IPS-NIHi7 (cell line): Measurements from ENCODE around the gene FBXW10.
"Not testable (repeated sequence)": the region's sequence is repeated elsewhere in the genome, so short reads cannot be mapped to it uniquely, and the experiment has no call there.

Experiments used
- DNase-seq: peaks from one replicate; pipeline ENCODE4 v3.0.0; 2012; ENCODE audit warnings: mixed read lengths; ENCODE audit errors: extremely low spot score

The FBXW10 gene, protein sequence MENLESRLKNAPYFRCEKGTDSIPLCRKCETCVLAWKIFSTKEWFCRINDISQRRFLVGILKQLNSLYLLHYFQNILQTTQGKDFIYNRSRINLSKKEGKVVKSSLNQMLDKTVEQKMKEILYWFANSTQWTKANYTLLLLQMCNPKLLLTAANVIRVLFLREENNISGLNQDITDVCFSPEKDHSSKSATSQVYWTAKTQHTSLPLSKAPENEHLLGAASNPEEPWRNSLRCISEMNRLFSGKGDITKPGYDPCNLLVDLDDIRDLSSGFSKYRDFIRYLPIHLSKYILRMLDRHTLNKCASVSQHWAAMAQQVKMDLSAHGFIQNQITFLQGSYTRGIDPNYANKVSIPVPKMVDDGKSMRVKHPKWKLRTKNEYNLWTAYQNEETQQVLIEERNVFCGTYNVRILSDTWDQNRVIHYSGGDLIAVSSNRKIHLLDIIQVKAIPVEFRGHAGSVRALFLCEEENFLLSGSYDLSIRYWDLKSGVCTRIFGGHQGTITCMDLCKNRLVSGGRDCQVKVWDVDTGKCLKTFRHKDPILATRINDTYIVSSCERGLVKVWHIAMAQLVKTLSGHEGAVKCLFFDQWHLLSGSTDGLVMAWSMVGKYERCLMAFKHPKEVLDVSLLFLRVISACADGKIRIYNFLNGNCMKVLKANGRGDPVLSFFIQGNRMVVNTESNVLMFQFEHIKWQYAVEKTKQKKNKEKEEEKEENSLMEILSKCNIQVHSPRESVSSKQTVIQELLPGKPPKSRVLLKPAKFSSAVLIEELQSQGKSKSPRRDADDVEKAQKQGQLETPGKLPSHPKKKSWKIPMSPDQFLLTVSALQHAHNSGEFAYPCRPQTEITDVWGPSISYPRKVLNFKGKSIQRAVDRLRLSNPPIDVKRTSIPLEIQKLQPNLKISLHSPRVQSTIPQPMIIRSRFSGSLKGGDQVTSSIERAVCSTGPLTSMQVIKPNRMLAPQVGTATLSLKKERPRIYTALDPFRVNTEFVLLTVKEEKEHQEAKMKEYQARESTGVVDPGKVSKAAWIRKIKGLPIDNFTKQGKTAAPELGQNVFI

DNA sequence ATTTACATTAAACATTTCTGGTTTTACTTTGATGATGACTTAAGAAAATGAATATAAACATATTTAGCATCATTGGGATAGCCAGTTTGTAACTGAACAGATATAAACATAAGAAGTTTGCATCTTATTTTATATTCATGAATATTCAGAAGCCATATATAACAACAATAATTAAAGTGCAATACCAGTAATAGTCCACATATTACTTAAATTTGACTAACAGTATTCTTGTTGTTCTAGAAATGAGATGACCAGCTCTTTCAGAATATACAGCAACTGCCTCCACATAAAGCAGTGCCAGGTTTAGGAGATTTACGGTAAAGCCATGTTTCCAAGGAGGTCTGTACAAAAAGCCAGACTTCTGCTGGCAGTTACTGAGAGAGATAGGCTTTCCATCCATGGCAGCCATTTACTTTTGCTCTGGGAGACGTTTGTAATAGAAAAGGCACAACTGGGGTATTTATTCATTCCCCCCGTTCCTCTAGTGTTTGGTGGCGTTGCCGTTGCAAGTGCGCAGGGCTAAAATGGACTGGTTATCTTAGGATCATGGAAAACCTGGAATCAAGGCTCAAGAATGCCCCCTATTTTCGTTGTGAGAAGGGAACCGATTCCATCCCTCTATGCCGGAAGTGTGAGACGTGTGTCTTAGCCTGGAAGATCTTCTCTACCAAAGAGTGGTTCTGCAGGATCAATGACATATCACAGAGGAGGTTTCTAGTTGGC is at the start of gene FBXW10:
Gene FBXW10, plus strand, starts transcription at position 356 of the 723 bp plus-strand sequence. Its CDS starts 191 bp downstream, at position 547.
- not testable (repeated sequence) for DNase-seq

DNA sequence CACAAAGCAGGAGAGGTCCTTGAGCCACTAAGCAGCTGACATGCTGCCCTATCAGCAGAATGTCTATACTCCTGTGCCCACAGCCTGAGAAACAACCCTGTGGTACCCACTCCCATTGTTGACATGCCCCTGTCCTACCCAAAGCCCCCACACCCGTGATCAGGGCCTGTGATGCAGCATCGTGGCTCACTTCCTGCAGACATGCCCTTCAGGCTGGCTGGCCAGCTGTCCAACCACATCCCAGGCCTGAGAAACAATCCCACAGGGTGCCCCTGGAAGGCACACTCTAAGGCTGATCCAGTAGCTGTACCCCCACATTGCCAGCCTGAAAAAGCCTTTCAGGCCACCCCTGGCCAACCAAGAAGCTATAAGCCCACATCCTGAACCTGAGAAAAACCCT is 48.7 kb upstream of the FBXW10 start:
- not testable (repeated sequence) for DNase-seq

DNA sequence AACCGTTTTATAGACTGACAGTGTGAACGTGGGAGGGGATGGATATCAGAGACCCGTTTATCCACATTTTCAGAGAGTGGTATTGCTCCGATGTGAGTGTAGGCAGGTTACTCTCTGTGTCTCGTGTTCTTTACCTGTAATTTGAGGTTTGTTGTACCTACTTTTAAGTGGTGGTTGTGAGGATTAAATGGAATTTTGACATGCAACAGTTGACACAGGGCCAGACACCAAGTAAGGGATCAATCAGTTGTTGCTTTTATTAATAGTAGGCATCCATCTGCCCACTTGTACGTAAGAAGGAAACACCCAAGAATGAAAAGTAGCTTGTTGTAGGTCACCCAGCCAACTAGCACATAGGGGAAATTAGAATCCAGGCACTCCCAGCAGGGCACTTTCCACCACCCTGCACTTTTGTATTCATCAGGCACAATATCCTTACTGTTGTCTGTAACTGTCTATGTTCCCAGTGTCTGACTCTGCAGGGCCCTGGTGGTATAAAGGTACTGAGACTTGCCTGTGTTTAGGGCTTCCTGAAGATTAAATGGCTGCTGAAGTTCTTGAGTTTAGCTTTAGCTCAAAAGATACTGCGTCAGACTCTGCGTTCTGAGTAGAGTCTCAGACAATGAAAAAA is 45.3 kb upstream of the FBXW10 start:
- not testable (repeated sequence) for DNase-seq

DNA sequence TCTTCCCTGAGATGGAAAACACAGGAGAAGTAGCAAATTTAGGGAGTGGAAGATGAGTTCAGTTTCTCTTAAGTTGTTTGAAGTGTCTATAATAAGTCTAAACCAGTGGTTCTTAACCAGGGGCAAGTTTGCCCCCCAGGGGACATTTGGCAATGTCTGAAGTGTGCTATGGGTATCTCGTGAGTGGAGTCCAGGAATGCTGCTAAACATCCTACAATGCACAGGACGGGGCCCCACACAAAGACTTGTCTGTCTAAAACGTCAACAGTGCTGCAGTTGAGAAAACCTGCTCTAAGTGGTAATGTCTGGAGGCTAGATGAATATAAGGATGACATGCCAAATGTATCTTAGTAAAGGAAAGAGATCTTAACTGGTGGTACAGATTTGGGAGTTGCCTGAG is 37.9 kb upstream of the FBXW10 start:
- DNase-seq: not testable (repeated sequence)

DNA sequence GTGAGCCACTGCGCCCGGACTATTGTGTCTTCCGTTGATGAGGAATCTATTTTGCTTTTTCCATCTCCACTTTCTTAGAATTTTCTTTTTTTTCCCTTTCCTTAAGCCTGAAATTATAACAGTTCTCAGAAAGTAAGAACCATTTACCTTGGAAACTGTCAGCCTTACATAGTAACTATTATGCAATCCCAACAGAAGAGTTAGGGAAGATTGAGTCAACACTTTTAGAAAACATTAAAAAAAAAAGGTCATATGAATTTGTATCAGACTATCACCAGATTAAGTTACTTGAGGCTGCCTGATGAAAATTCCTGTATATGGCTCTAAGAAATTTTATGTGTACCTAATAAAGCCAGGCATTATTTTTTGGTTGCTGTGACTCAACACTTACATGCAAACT is 35.6 kb upstream of the FBXW10 start:
- DNase-seq: not testable (repeated sequence)

DNA sequence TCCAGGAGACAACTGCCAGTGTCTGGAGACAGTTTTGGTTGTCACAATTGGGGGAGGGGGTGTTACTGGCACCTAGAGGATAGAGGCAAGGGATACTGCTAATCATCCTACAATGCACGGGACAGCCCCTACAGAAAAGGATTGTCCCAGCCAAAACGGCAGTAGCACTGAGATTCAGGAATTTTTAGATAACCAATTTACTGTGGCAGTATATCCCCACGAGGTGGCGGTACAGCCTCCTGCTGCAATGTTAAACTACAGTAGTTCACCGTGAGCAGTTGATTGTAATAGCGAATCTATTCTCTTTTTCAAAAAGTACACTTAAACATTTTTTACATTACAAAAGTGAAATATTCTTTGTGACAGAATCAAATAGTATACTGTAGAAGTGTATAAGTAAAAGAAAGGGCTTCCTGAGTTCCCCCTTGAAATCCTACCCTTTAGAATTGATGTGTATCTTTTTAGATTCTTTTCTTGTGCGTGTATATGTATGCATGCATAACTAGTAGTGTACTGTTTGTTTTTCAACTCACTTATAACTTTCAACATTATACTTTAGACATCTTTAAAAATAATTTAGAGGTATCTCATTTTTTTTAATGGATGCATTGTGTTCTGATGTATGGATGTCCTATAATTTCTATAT is 31.4 kb upstream of the FBXW10 start:
- DNase-seq: not testable (repeated sequence)

DNA sequence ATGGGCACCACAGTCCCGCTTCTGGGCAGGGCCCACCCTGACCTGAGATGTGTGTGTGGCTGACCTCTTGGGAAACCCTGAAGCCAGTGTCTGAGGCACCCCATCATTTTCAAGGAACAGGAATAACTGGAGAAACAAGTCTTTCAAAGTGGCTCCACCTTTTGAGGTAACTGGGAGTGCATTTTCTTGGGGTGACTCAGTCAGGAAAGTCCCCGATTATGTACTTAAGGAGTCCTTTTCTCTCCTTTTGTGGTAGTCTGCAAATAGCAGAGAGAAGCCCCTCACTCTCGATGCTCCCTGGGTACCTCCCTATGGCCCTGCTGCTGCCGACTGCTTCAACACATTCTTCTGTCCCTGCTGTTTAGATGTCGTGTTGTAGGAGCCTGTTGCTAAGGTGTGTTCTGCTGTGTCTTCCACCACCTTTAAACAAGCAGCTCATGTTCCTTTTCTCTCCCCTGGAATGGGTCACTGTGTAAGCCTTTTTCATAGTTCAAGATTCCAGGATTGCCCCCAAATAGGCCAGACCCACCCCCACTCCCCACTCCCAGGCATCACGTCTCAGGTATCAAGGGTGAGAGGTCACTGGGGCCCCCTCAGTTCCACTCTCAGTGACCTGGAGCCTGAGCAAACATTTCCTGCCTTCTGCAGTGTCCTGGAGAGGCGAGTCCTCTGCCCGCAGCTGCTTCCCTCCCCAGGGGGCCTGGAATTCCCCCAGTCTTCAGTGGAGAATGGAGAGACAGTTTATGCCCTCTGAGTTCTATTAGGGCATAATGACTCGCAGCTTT is 25.0 kb upstream of the FBXW10 start:
- peak; percentile 14 for DNase-seq

DNA sequence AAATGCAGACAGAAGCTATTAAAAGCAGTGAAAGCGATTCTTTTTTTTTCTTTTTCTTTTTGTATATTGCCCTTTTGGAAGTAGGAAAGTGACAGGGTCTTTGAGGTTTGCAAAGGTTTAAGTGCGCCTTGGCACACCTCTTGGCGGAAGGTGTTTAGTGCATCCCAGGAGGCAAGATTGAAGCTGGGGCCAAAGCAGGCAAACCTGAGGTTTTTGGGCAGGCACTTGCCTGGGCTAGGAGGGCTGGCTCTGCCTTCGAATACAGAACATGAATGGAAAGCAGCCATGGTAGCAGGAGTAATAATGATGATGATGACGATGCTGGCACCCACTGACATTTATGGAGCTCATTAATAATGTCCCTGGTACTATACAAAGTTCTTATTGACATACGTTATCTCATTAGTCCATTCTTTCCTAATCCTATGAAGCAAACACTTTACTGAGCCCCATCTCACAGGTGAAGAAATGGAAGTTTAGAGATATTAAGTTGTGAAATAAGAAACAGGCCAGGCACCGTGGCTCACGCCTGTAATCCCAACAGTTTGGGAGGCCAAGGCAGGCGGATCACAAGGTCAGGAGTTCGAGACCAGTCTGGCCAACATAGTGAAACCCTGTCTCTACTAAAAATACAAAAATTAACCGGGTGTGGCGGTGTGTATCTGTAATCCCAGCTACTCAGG is 24.3 kb upstream of the FBXW10 start:
- not testable (repeated sequence) for DNase-seq

DNA sequence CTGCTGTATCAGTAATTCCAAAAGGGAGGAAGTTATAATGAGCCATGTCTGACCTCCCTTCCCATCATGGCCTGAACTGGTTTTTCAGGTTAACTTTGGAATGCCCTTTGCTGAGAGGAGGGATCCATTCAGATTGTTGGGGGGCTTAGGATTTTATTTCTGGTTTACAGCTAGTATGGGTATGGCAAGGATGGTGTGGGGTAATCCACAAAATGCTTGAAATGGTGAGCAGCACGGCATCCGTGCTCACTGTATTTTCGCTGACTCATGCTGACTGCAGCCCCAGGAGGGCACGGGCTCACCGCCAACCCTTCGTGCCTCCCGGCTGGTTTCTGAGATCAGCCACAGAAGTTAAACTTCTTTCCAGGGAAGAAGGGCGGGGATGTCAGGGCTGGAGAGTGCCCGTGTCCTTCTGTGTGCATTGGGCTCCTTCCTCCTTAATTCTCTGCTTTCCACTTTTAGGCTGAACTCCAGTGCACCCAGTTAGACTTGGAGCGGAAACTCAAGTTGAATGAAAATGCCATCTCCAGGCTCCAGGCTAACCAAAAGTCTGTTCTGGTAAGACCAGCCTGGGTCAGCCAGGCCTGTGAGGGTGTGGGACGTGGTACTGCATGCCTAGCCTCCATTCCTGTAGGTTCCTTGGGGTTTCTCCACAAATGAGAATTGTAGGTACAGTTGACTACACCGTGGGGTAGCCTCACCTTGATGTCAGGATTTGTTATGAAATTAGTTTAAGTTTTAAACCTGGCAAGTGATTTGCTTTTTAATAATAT is 21.9 kb upstream of the FBXW10 start:
- DNase-seq: not testable (repeated sequence)

DNA sequence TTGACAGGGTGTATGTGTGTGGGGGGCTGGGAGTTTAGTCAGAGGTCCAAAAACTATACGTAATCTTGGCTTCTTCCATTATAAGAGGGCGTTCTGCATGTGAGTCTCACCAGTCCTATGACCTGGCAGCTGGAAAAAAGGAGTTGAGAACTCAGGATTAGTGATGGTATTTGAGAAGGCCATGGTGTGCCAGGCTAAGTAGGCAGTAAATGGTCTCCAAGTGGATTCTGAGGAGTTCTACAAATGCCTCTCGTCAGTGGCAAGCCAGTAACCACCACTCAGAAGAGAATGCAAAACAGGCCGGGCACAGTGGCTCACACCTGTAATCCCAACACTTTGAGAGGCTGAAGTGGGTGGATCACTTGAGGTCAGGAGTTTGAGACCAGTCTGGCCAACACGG is 21.2 kb upstream of the FBXW10 start:
- not testable (repeated sequence) for DNase-seq

DNA sequence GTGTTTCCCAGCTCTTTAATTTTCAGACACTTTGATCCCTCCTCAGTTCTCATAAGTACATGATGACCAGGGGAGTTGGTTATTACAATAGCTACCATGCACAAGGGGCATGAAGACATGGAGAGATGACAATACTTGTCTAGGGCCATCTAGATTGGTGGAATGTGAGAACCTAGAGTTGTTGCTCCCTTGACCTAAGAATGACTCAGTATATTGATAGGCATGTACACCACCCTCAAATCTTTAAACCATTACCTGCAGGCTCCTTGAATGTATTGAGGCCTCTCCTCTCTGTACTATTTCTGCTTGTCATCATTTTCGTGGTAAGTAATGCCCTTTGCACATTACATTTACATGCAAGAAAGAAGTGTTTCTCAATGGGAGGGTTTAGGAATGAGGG is 20.3 kb upstream of the FBXW10 start:
- DNase-seq: not testable (repeated sequence)

DNA sequence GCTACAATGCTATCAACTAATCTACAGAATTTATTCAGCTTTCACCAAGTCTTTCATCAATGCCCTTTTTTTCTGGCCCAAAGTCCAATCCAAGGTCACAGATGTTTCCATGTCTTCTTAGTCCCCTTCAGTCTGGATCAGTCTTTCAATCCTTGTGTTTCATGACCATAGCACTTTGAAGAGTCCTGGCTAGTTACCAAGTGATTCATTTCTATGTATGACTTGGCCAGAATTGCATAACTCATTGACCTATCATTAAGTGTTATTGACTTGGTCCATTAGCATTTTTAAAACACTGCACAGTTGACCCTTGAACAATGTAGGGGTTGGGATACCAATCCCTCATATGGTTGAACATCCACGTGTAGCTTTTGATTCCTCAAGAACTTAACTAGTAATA is 11.4 kb upstream of the FBXW10 start:
- DNase-seq: not testable (repeated sequence)

DNA sequence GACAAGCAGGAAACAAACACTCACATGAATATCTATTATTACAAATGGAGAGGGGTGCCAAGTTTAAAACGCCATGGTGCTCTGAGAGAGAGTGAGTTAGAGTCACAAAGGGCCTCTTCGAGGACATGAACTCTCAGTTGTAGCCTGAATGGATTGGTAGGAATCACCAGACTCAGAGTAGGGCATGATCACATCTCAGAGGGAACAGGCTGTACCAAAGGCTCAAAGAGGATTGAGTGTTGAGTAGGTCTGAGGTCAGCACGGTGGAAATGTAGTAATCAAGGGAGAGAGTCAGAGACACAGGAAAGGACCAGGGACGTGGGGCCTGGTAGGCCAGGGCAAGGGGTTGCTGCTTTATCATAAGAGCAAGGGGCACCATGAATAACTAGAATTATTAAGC is 10.5 kb upstream of the FBXW10 start:
- not testable (repeated sequence) for DNase-seq

DNA sequence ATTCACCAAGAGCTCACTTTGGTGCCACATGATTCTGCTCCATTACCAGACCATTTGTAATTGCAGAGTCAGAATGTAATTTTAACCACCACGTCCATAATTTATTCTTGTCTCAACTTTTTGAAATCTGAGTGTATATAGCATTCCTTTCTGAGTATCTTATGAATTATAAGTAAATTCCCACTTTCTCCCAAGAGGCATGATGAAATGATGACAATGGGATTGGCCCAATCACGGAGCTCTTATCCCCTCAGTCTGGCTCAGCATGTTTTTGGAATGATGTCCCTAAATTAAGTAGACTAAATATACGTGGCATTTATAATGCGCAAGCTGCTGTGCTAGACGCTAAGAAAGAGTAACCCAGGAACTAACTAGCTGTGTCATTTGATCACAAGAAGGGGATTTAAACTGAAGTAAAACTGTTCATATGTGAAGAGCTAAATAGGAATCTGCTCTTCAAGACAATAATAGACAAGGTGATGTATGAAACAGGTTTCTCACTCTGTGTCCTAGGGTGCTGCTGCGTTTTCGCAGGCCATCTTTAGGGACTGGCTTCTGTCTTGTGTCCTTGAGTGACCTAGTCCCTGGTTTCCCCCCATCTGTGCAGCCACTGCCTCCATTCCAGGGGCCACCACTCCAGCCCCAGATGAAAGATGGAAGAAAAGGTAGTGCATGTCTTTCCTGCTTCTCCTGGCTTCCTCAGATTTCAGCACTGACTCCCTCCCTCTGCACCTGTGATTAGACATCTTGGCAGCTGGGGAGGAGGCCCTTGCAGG is 4.0 kb upstream of the FBXW10 start:
- not testable (repeated sequence) for DNase-seq

DNA sequence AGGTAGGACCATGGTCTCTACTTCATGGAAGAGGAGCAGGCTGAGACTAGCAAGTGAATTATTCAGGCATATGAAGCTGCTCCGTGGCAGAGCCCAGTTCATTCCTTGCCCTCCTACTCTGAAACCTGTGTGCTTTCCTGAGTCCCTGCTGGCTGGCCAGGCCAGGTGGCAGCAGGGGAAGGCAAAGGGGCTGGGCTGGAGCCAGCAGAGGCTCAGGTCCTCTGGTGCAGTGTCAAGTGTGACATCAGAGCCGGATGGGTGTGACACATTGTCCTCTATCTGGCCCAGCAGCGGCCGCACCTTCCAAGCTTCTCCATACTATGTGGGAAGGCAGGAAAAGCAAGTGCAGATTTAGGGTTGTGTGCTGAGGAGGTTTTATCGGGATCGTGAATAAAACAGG is 2.6 kb upstream of the FBXW10 start:
- not testable (repeated sequence) for DNase-seq

DNA sequence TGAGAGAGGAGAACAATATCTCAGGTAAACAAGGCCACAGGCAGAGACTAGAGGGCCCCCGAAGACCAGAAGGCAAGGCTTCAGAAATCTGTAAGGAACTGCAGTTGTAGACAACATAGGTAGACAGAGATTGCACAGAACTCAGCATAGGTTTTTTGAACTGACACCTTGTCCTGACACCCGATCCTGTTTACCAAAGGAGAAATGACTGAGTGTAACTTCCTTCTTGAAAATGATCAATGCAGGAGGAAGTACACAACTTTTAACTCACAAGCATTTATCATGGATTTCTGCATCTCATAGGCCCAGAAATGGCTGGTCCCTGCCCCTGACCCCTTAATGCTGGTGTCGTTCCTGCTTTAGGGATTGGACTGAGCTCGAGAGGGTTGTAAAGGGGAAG is 872 bp downstream of the FBXW10 start:
- not testable (repeated sequence) for DNase-seq

DNA sequence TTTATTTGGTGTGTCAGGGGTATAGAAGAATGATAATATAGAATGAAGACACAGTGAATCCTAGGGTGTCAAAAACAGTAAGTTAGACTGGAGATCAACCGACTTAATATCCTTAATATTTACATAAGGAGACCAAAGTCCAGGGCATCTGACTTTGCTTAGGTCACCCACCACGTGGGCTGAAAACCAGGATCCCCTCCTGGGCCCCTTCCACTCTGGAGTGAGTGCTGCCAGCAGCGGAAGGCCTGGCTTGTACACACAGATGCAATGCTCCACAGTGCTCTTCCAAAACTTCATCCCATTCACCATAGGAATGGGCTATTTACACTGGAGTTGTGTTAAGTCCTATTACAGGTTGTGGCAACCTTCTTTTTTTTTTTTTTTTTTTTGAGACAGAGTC is 2.7 kb downstream of the FBXW10 start:
- not testable (repeated sequence) for DNase-seq

DNA sequence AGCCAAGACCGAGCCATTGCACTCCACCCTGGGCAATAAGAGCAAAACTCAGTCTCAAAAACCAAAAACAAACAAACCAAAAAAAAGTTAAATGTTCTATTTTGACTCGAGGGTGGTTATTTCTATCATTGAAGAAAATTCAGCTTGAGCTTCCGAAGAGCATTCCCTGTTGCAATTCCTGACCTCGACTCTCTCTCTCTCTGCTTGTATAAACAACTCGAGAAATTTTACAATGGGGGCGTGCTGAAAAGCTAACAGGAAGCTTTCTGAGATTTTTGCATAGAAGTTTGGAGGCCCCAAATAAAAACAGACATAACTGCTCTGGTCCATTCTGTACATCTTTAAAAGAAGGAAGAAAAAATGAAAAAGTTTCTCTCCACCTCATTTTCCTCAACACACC is 3.6 kb downstream of the FBXW10 start:
- DNase-seq: not testable (repeated sequence)
